NOMO-1 treated with dmso at 0.1 percent for 144 hours (cell line): ENCODE measurements around the gene CD22.
"Not testable (repeated sequence)": the region's sequence is repeated elsewhere in the genome, so short reads cannot be mapped to it uniquely, and the experiment has no call there.

Experiments used
- DNase-seq: peaks from one replicate; lab custom pipeline; 2025; ENCODE audit not compliant: unreplicated experiment; lab: John Stamatoyannopoulos, UW

CD22 gene

GRCh38 chr19:35328851-35329285 lies at the start of gene CD22:
TSS of gene CD22 (plus strand) at chr19:35329187. CDS start at chr19:35332041, 2,854 bp downstream.
- peak; percentile 41 for DNase-seq

GRCh38 chr19:35279374-35279773 lies 49.6 kb upstream of the CD22 start:
- DNase-seq, result no peak

GRCh38 chr19:35279985-35280821 lies 48.8 kb upstream of the CD22 start:
- no peak for DNase-seq

GRCh38 chr19:35281303-35281702 lies 47.7 kb upstream of the CD22 start:
- no peak for DNase-seq

GRCh38 chr19:35284153-35285094 lies 44.6 kb upstream of the CD22 start:
- no peak for DNase-seq

GRCh38 chr19:35285095-35285449 lies 43.9 kb upstream of the CD22 start:
- DNase-seq, result no peak

GRCh38 chr19:35285465-35285864 lies 43.5 kb upstream of the CD22 start:
- DNase-seq, result not testable (repeated sequence)

- not testable (repeated sequence) for DNase-seq
These were observed 42.9 kb upstream of the CD22 start for GRCh38 chr19:35286101-35286500.

GRCh38 chr19:35287713-35288112 lies 41.3 kb upstream of the CD22 start:
- DNase-seq, result no peak

- DNase-seq, result no peak
These were observed 40.7 kb upstream of the CD22 start for GRCh38 chr19:35288331-35288730.

- no peak for DNase-seq
These were observed 40.1 kb upstream of the CD22 start for GRCh38 chr19:35288906-35289305.

- DNase-seq, result no peak
These were observed 38.4 kb upstream of the CD22 start for GRCh38 chr19:35290381-35291127.

- DNase-seq, result no peak
These were observed 37.7 kb upstream of the CD22 start for GRCh38 chr19:35291259-35291658.

GRCh38 chr19:35291916-35292315 lies 37.1 kb upstream of the CD22 start, which contains the start of gene MAG:
TSS of gene MAG (plus strand) at chr19:35292161. CDS start at chr19:35295409, 3,248 bp downstream.
- no peak for DNase-seq

GRCh38 chr19:35292421-35293362 lies 36.3 kb upstream of the CD22 start:
- DNase-seq, result no peak

GRCh38 chr19:35293363-35293739 lies 35.6 kb upstream of the CD22 start:
- DNase-seq, result no peak

GRCh38 chr19:35293808-35294207 lies 35.2 kb upstream of the CD22 start:
- DNase-seq, result no peak

- DNase-seq, result no peak
These were observed 34.7 kb upstream of the CD22 start for GRCh38 chr19:35294328-35294727.

- no peak for DNase-seq
These were observed 33.9 kb upstream of the CD22 start for GRCh38 chr19:35294859-35295791.
